Measurements from ENCODE around the gene FBXO7.

Gene FBXO7

GRCh38 chr22:32544953-32545558 lies 70.4 kb downstream of the FBXO7 start:
- Histone ChIP-seq H3K4me3 (ENCODE audit: insufficient read length, low read depth) (no peak overlapping the region), H3K27me3 (ENCODE audit: insufficient read depth, insufficient read length) (no peaks in the 10 kb centered on the region), H3K4me1 (ENCODE audit: insufficient read depth, insufficient read length) (peaks cover 3% of the 10 kb centered on the region), H3K36me3 (ENCODE audit: insufficient read depth, insufficient read length, low read length) (no peaks in the 10 kb centered on the region), H3K9me3 (ENCODE audit: insufficient read depth, low read length) (no peaks in the 10 kb centered on the region), H3K9ac (ENCODE audit: insufficient read length, low read depth) (no peak overlapping the region)
- DNase-seq (ENCODE audit: low read depth, low spot score): no peak
- no peak for TF ChIP-seq YY1 (IDR thresholded peaks at IDR 0.05; ENCODE audit: insufficient read depth, insufficient read length)
- TF ChIP-seq ZNF274 (IDR thresholded peaks at IDR 0.05; ENCODE audit: low read depth, low read length): no peak
- TF ChIP-seq SUZ12 (IDR thresholded peaks at IDR 0.05; ENCODE audit: extremely low read depth, insufficient read depth, insufficient read length): no peak

- TF ChIP-seq SUZ12 (IDR thresholded peaks at IDR 0.05; ENCODE audit: extremely low read depth, insufficient read depth, insufficient read length): no peak
- TF ChIP-seq YY1 (IDR thresholded peaks at IDR 0.05; ENCODE audit: insufficient read depth, insufficient read length): no peak
- no peak for TF ChIP-seq ZNF274 (IDR thresholded peaks at IDR 0.05; ENCODE audit: low read depth, low read length)
- no peak overlapping the region for H3K4me3 ChIP-seq (ENCODE audit: insufficient read length, low read depth)
- no peaks in the 10 kb centered on the region for H3K9me3 ChIP-seq (ENCODE audit: insufficient read depth, low read length)
- peaks cover 2% of the 10 kb centered on the region for H3K4me1 ChIP-seq (ENCODE audit: insufficient read depth, insufficient read length)
- H3K27me3 ChIP-seq (ENCODE audit: insufficient read depth, insufficient read length): no peaks in the 10 kb centered on the region
- no peak overlapping the region for H3K9ac ChIP-seq (ENCODE audit: insufficient read length, low read depth)
- DNase-seq (ENCODE audit: low read depth, low spot score): no peak
- H3K36me3 ChIP-seq (ENCODE audit: insufficient read depth, insufficient read length, low read length): no peaks in the 10 kb centered on the region
Measured at GRCh38 chr22:32545801-32546200, 71.2 kb downstream of the FBXO7 start.

- DNase-seq (ENCODE audit: low read depth, low spot score): no peak
- Histone ChIP-seq H3K27me3 (ENCODE audit: insufficient read depth, insufficient read length) (no peaks in the 10 kb centered on the region), H3K36me3 (ENCODE audit: insufficient read depth, insufficient read length, low read length) (no peaks in the 10 kb centered on the region), H3K9ac (ENCODE audit: insufficient read length, low read depth) (no peak overlapping the region), H3K4me1 (ENCODE audit: insufficient read depth, insufficient read length) (peaks cover 2% of the 10 kb centered on the region), H3K9me3 (ENCODE audit: insufficient read depth, low read length) (no peaks in the 10 kb centered on the region), H3K4me3 (ENCODE audit: insufficient read length, low read depth) (no peak overlapping the region)
- no peak for TF ChIP-seq YY1 (IDR thresholded peaks at IDR 0.05; ENCODE audit: insufficient read depth, insufficient read length)
- no peak for TF ChIP-seq ZNF274 (IDR thresholded peaks at IDR 0.05; ENCODE audit: low read depth, low read length)
- TF ChIP-seq SUZ12 (IDR thresholded peaks at IDR 0.05; ENCODE audit: extremely low read depth, insufficient read depth, insufficient read length): no peak
Measured at GRCh38 chr22:32546496-32546895, 71.9 kb downstream of the FBXO7 start.

- TF ChIP-seq YY1 (IDR thresholded peaks at IDR 0.05; ENCODE audit: insufficient read depth, insufficient read length): no peak
- no peak for TF ChIP-seq SUZ12 (IDR thresholded peaks at IDR 0.05; ENCODE audit: extremely low read depth, insufficient read depth, insufficient read length)
- no peak for TF ChIP-seq ZNF274 (IDR thresholded peaks at IDR 0.05; ENCODE audit: low read depth, low read length)
- no peak overlapping the region for H3K4me3 ChIP-seq (ENCODE audit: insufficient read length, low read depth)
- no peak for DNase-seq (ENCODE audit: low read depth, low spot score)
Measured at GRCh38 chr22:32546935-32547334, 72.3 kb downstream of the FBXO7 start.

GRCh38 chr22:32548039-32548438 lies 73.4 kb downstream of the FBXO7 start:
- no peak for TF ChIP-seq ZNF274 (IDR thresholded peaks at IDR 0.05; ENCODE audit: low read depth, low read length)
- TF ChIP-seq YY1 (IDR thresholded peaks at IDR 0.05; ENCODE audit: insufficient read depth, insufficient read length): no peak
- TF ChIP-seq SUZ12 (IDR thresholded peaks at IDR 0.05; ENCODE audit: extremely low read depth, insufficient read depth, insufficient read length): no peak
- H3K4me1 ChIP-seq (ENCODE audit: insufficient read depth, insufficient read length): peaks cover 2% of the 10 kb centered on the region
- no peaks in the 10 kb centered on the region for H3K9me3 ChIP-seq (ENCODE audit: insufficient read depth, low read length)
- DNase-seq (ENCODE audit: low read depth, low spot score): no peak
- no peaks in the 10 kb centered on the region for H3K27me3 ChIP-seq (ENCODE audit: insufficient read depth, insufficient read length)
- no peak overlapping the region for H3K9ac ChIP-seq (ENCODE audit: insufficient read length, low read depth)
- H3K36me3 ChIP-seq (ENCODE audit: insufficient read depth, insufficient read length, low read length): no peaks in the 10 kb centered on the region
- no peak overlapping the region for H3K4me3 ChIP-seq (ENCODE audit: insufficient read length, low read depth)

More at GRCh38 chr22:32546935-32547334, 72.3 kb downstream of the FBXO7 start:
- Histone ChIP-seq H3K4me1 (ENCODE audit: insufficient read depth, insufficient read length) (peaks cover 2% of the 10 kb centered on the region), H3K36me3 (ENCODE audit: insufficient read depth, insufficient read length, low read length) (no peaks in the 10 kb centered on the region), H3K9ac (ENCODE audit: insufficient read length, low read depth) (no peak overlapping the region), H3K9me3 (ENCODE audit: insufficient read depth, low read length) (no peaks in the 10 kb centered on the region), H3K27me3 (ENCODE audit: insufficient read depth, insufficient read length) (no peaks in the 10 kb centered on the region)
